Mesenchymal stem cell (in vitro differentiated cells and primary cell): ENCODE results near the gene NPPA.

Experiments
- DNase-seq: peaks from one replicate; pipeline ENCODE4 v3.0.0-alpha.2; 2013
- H2AFZ ChIP-seq: one replicate; pipeline ENCODE4 v1.6.1; 2013; ENCODE audit warnings: low read depth, mild to moderate bottlenecking, control low read depth, inconsistent platforms, low read length, moderate library complexity
- H2AK5ac ChIP-seq: 2 replicates; pipeline ENCODE4 v1.6.1; 2013; ENCODE audit warnings: low read length, moderate library complexity, mild to moderate bottlenecking, inconsistent platforms; ENCODE audit not compliant: severe bottlenecking
- H2BK120ac ChIP-seq: one replicate; pipeline ENCODE4 v1.6.1; 2013; ENCODE audit warnings: low read depth, mild to moderate bottlenecking, inconsistent platforms, low read length, moderate library complexity
- H2BK12ac ChIP-seq, 2 experiments: one replicate each; pipeline ENCODE4 v1.6.1; 2013; ENCODE audit warnings: inconsistent platforms in 2 of 2, low read length in 2 of 2, mild to moderate bottlenecking in 2 of 2, moderate library complexity in 2 of 2, control low read depth in 1 of 2
- H2BK15ac ChIP-seq: one replicate; pipeline ENCODE4 v1.6.1; 2013; ENCODE audit warnings: mild to moderate bottlenecking, low read depth, inconsistent platforms; ENCODE audit not compliant: poor library complexity, severe bottlenecking
- H2BK5ac ChIP-seq: 2 replicates; pipeline ENCODE4 v1.6.1; 2013; ENCODE audit warnings: low read depth, mild to moderate bottlenecking, low read length, control low read depth, inconsistent platforms; ENCODE audit not compliant: poor library complexity, severe bottlenecking
- H3K14ac ChIP-seq, 2 experiments: one replicate each; pipeline ENCODE4 v1.6.1; 2013; ENCODE audit warnings: inconsistent platforms in 2 of 2, low read length in 2 of 2, control low read depth in 1 of 2, mild to moderate bottlenecking in 1 of 2, moderate library complexity in 1 of 2
- H3K18ac ChIP-seq, 2 experiments: one replicate each; pipeline ENCODE4 v1.6.1; 2013; ENCODE audit warnings: inconsistent platforms in 2 of 2, low read length in 2 of 2, control low read depth in 1 of 2, low read depth in 1 of 2, mild to moderate bottlenecking in 1 of 2
- H3K23ac ChIP-seq, 2 experiments: one replicate each; pipeline ENCODE4 v1.6.1; 2013; ENCODE audit warnings: inconsistent platforms in 2 of 2, low read length in 2 of 2, mild to moderate bottlenecking in 2 of 2, moderate library complexity in 2 of 2, control low read depth in 1 of 2
- H3K27ac ChIP-seq: 2 replicates; pipeline ENCODE4 v1.5.1; 2013; ENCODE audit warnings: mild to moderate bottlenecking, moderate library complexity, low read length, control low read depth, inconsistent platforms; ENCODE audit not compliant: poor library complexity, severe bottlenecking
- H3K27me3 ChIP-seq, 2 experiments: 2 replicates each; pipeline versions ENCODE4 v1.6.1 to v1.7.0; 2013; ENCODE audit warnings: low read length in 2 of 2, mild to moderate bottlenecking in 2 of 2, moderate library complexity in 2 of 2, control low read depth in 1 of 2, inconsistent platforms in 1 of 2; ENCODE audit not compliant: control insufficient read depth in 1 of 2, insufficient read depth in 1 of 2
- H3K36me3 ChIP-seq, 2 experiments: 2 replicates each; pipeline versions ENCODE4 v1.6.1 to v1.7.0; 2013; ENCODE audit warnings: low read length in 2 of 2, control low read depth in 1 of 2, inconsistent platforms in 1 of 2, low read depth in 1 of 2, mild to moderate bottlenecking in 1 of 2; ENCODE audit not compliant: insufficient read depth in 2 of 2, control insufficient read depth in 1 of 2
- H3K4ac ChIP-seq, 2 experiments: one replicate each; pipeline ENCODE4 v1.6.1; 2013; ENCODE audit warnings: inconsistent platforms in 2 of 2, low read length in 2 of 2, mild to moderate bottlenecking in 2 of 2, moderate library complexity in 2 of 2, control low read depth in 1 of 2, low read depth in 1 of 2
- H3K4me1 ChIP-seq: 2 replicates; pipeline ENCODE4 v1.6.1; 2013; ENCODE audit warnings: low read depth, low read length, control low read depth; ENCODE audit not compliant: control insufficient read depth, insufficient read depth
- H3K4me2 ChIP-seq: 2 replicates; pipeline ENCODE4 v1.6.1; 2013; ENCODE audit warnings: low read length, mild to moderate bottlenecking, inconsistent platforms; ENCODE audit not compliant: poor library complexity, severe bottlenecking
- H3K4me3 ChIP-seq, 2 experiments: 2 replicates each; pipeline versions ENCODE4 v1.5.1 to v1.7.0; 2013; ENCODE audit warnings: low read length in 2 of 2, mild to moderate bottlenecking in 2 of 2, control low read depth in 1 of 2, low read depth in 1 of 2; ENCODE audit not compliant: insufficient read depth in 1 of 2
- H3K79me1 ChIP-seq: replicated peaks from 2 replicates; pipeline ENCODE4 v1.6.1; 2013; ENCODE audit warnings: mild to moderate bottlenecking, control low read depth, low read length, inconsistent platforms; ENCODE audit not compliant: poor library complexity, severe bottlenecking
- H3K9ac ChIP-seq: 2 replicates; pipeline ENCODE4 v1.7.0; 2013; ENCODE audit warnings: mild to moderate bottlenecking, low read length, moderate library complexity
- H3K9me3 ChIP-seq: 2 replicates; pipeline ENCODE4 v1.7.0; 2013; ENCODE audit warnings: mild to moderate bottlenecking, low read length; ENCODE audit not compliant: control insufficient read depth
- H4K8ac ChIP-seq: one replicate; pipeline ENCODE4 v1.6.1; 2013; ENCODE audit warnings: inconsistent platforms, mild to moderate bottlenecking, low read length, moderate library complexity
- H4K91ac ChIP-seq: one replicate; pipeline ENCODE4 v1.6.1; 2013; ENCODE audit warnings: mild to moderate bottlenecking, low read length, inconsistent platforms
- WGBS: methylation state at CpG from one replicate; pipeline ENCODE4 v1.1.7; 2013; ENCODE audit warnings: mixed read lengths; 5-methylcytosine and 5-hydroxymethylcytosine counted together

NPPA gene

GRCh38 chr1:11868331-11868980 is 20.9 kb upstream of the NPPA start:
- Histone ChIP-seq H3K18ac (no peak overlapping the region), H3K4me1 (no peaks in the 10 kb centered on the region), H3K9ac (no peak overlapping the region), H3K4me3 (no peak overlapping the region), H4K8ac (no peak overlapping the region), H3K4me2 (no peak overlapping the region), H2AFZ (no peak overlapping the region), H3K9me3 (no peaks in the 10 kb centered on the region), H3K4ac (no peak overlapping the region), H4K91ac (no peak overlapping the region), H3K27me3 (peaks cover 52 to 75% of the 10 kb centered on the region in 2 experiments), H3K79me1 (no peaks in the 10 kb centered on the region), H2BK12ac (no peak overlapping the region), H3K36me3 (no peaks in the 10 kb centered on the region), H3K23ac (no peak overlapping the region), H2BK15ac (no peak overlapping the region), H3K27ac (no peak overlapping the region), H2BK120ac (no peak overlapping the region), H3K14ac (no peak overlapping the region), H2BK5ac (no peak overlapping the region), H2AK5ac (no peak overlapping the region)
- no peak for DNase-seq
- WGBS: 100% methylated on average over 2 of the region's 13 CpGs

- Histone ChIP-seq H3K14ac (no peak overlapping the region), H2BK120ac (no peak overlapping the region), H3K4me1 (peaks cover 13% of the 10 kb centered on the region), H3K27ac (no peak overlapping the region), H2BK15ac (no peak overlapping the region), H2BK12ac (no peak overlapping the region), H2BK5ac (no peak overlapping the region), H3K4me3 (no peak overlapping the region), H3K18ac (no peak overlapping the region), H3K23ac (no peak overlapping the region), H3K79me1 (no peaks in the 10 kb centered on the region), H3K9me3 (no peaks in the 10 kb centered on the region), H4K8ac (no peak overlapping the region), H4K91ac (no peak overlapping the region), H3K4me2 (no peak overlapping the region), H3K4ac (no peak overlapping the region), H3K27me3 (peaks cover 63 to 79% of the 10 kb centered on the region in 2 experiments), H2AFZ (no peak overlapping the region), H3K9ac (no peak overlapping the region), H2AK5ac (no peak overlapping the region), H3K36me3 (no peaks in the 10 kb centered on the region)
- no peak for DNase-seq
- 75% methylated on average over 2 of the region's 6 CpGs for WGBS
Observed at GRCh38 chr1:11862890-11863289, 15.3 kb upstream of the NPPA start.

GRCh38 chr1:11860587-11860986 is 13.0 kb upstream of the NPPA start:
- no peak overlapping the region for H2AFZ ChIP-seq
- H3K9me3 ChIP-seq: no peaks in the 10 kb centered on the region
- H2BK120ac ChIP-seq: no peak overlapping the region

GRCh38 chr1:11860083-11860482 is 12.5 kb upstream of the NPPA start:
- Histone ChIP-seq H3K23ac (no peak overlapping the region), H3K4me2 (no peak overlapping the region), H3K27ac (no peak overlapping the region), H4K91ac (no peak overlapping the region), H3K18ac (no peak overlapping the region), H3K14ac (no peak overlapping the region), H3K4ac (no peak overlapping the region), H3K9me3 (no peaks in the 10 kb centered on the region), H3K79me1 (no peaks in the 10 kb centered on the region), H2BK15ac (no peak overlapping the region), H2BK12ac (no peak overlapping the region), H2AFZ (no peak overlapping the region), H2AK5ac (no peak overlapping the region), H3K4me1 (peaks cover 13% of the 10 kb centered on the region), H2BK5ac (no peak overlapping the region), H3K36me3 (no peaks in the 10 kb centered on the region), H3K27me3 (peaks cover 75 to 86% of the 10 kb centered on the region in 2 experiments), H4K8ac (no peak overlapping the region), H3K4me3 (no peak overlapping the region), H3K9ac (no peak overlapping the region), H2BK120ac (no peak overlapping the region)
- no peak for DNase-seq
- 33% methylated on average over 1 of the region's 2 CpGs for WGBS

More at GRCh38 chr1:11860587-11860986, 13.0 kb upstream of the NPPA start:
- Histone ChIP-seq H3K4me3 (no peak overlapping the region), H4K91ac (no peak overlapping the region), H3K27me3 (peaks cover 79 to 91% of the 10 kb centered on the region in 2 experiments), H3K9ac (no peak overlapping the region), H3K4ac (no peak overlapping the region), H3K4me1 (peaks cover 13% of the 10 kb centered on the region), H3K18ac (no peak overlapping the region), H3K79me1 (no peaks in the 10 kb centered on the region), H2BK15ac (no peak overlapping the region), H3K27ac (no peak overlapping the region), H4K8ac (no peak overlapping the region), H3K4me2 (no peak overlapping the region), H3K14ac (no peak overlapping the region), H2BK12ac (no peak overlapping the region), H2AK5ac (no peak overlapping the region), H3K36me3 (no peaks in the 10 kb centered on the region), H3K23ac (no peak overlapping the region), H2BK5ac (no peak overlapping the region)
- DNase-seq: no peak
- WGBS: 61% methylated on average over 1 of the region's 1 CpG
